A673 (cell line): Measurements from ENCODE around the gene USO1. TPM values are rescaled to one million over a fixed set of nuclear protein-coding genes. Genes with fewer than 3 reads are reported as not detected.

Source experiments
- Bru-seq: library from RNA; stranded (reverse); fragments of 400-500 nt; gene quantifications from one replicate; lab custom pipeline; 2021; lab: Mats Ljungman, UMichigan
- BruChase-seq, 2 experiments: library from RNA; stranded (reverse); fragments of 400-500 nt; gene quantifications; one replicate each; lab custom pipeline; 2021; lab: Mats Ljungman, UMichigan
- BruUV-seq: library from RNA; stranded (reverse); fragments of 400-500 nt; replicated peaks from 2 replicates; lab custom pipeline; 2021; lab: Mats Ljungman, UMichigan
- CTCF ChIA-PET: fragments of 300-600 bp; sonication (Branson Sonifier 250); formaldehyde crosslinking; loops from one replicate; lab custom pipeline; 2022; ENCODE audit warnings: antibody characterized with exemption; lab: Charles Lee
- POLR2A ChIA-PET: fragments of 300-600 bp; sonication (Branson Sonifier 250); formaldehyde crosslinking; loops from one replicate; lab custom pipeline; 2022; ENCODE audit warnings: antibody characterized with exemption; ENCODE audit not compliant: low non-redundant PET; lab: Charles Lee
- DNase-seq: peaks from one replicate; pipeline ENCODE4 v3.0.0-alpha.2; 2015; ENCODE audit warnings: low spot score
- H3K27ac ChIP-seq: fragments of 200-600 bp; sonication (generic); 2 replicates; pipeline ENCODE4 v1.5.1; 2016; ENCODE audit warnings: mixed run types, low read depth, mild to moderate bottlenecking, mixed read lengths, antibody characterized with exemption, low read length; ENCODE audit not compliant: poor library complexity, severe bottlenecking
- H3K27me3 ChIP-seq: fragments of 200-600 bp; sonication (generic); replicated peaks from 2 replicates; pipeline ENCODE4 v1.6.1; 2017; ENCODE audit warnings: mixed run types, low read depth, mild to moderate bottlenecking, mixed read lengths, antibody characterized with exemption, low read length; ENCODE audit not compliant: insufficient read depth, poor library complexity
- H3K36me3 ChIP-seq: fragments of 200-600 bp; sonication (generic); 2 replicates; pipeline ENCODE4 v1.6.1; 2016; ENCODE audit warnings: mixed run types, mild to moderate bottlenecking, mixed read lengths, antibody characterized with exemption, low read length; ENCODE audit not compliant: insufficient read depth, poor library complexity, severe bottlenecking
- H3K4me1 ChIP-seq: fragments of 200-600 bp; sonication (generic); 2 replicates; pipeline ENCODE4 v1.6.1; 2017; ENCODE audit warnings: mixed run types, mild to moderate bottlenecking, mixed read lengths, antibody characterized with exemption, low read length; ENCODE audit not compliant: insufficient read depth, poor library complexity, severe bottlenecking
- H3K4me3 ChIP-seq: fragments of 200-600 bp; sonication (generic); 2 replicates; pipeline ENCODE4 v1.5.1; 2016; ENCODE audit warnings: low read depth, mixed run types, mild to moderate bottlenecking, mixed read lengths, low read length; ENCODE audit not compliant: poor library complexity, severe bottlenecking
- H3K9me3 ChIP-seq: fragments of 200-600 bp; sonication (generic); 2 replicates; pipeline ENCODE4 v1.6.1; 2016; ENCODE audit warnings: mixed run types, low read depth, mild to moderate bottlenecking, mixed read lengths, antibody characterized with exemption, low read length; ENCODE audit not compliant: poor library complexity, severe bottlenecking
- EZH2 ChIP-seq: fragments of 200-600 bp; sonication (generic); IDR thresholded peaks from 2 replicates; pipeline ENCODE4 v1.6.1; 2017; ENCODE audit warnings: borderline replicate concordance, low read depth, mild to moderate bottlenecking, mixed read lengths, antibody characterized with exemption, low read length; ENCODE audit not compliant: poor library complexity, severe bottlenecking
- intact Hi-C: fragments of 100-400 bp; cut with micrococcal nuclease; formaldehyde crosslinking; loops from one replicate; pipeline ENCODE4 v1.10.0; 2022; ENCODE audit not compliant: unreplicated experiment
- long read RNA-seq: library from polyadenylated mRNA; stranded (forward); transcript quantifications from one replicate; pipeline ENCODE4 v2.0.0, GENCODE V29; 2022
- total RNA-seq: library from RNA; stranded (reverse); gene quantifications from 2 replicates; pipeline ENCODE4 v1.2.3, GENCODE V29; 2021
- TF ChIP-seq, protein P1 (sequence below): fragments of 300-800, 200-600 bp; sonication (generic); conservative IDR thresholded peaks from 2 replicates; pipeline ENCODE4 v1.5.1; 2017; ENCODE audit warnings: low read depth, mild to moderate bottlenecking, antibody characterized with exemption, low read length, moderate library complexity, mixed read lengths

The USO1 gene, protein sequence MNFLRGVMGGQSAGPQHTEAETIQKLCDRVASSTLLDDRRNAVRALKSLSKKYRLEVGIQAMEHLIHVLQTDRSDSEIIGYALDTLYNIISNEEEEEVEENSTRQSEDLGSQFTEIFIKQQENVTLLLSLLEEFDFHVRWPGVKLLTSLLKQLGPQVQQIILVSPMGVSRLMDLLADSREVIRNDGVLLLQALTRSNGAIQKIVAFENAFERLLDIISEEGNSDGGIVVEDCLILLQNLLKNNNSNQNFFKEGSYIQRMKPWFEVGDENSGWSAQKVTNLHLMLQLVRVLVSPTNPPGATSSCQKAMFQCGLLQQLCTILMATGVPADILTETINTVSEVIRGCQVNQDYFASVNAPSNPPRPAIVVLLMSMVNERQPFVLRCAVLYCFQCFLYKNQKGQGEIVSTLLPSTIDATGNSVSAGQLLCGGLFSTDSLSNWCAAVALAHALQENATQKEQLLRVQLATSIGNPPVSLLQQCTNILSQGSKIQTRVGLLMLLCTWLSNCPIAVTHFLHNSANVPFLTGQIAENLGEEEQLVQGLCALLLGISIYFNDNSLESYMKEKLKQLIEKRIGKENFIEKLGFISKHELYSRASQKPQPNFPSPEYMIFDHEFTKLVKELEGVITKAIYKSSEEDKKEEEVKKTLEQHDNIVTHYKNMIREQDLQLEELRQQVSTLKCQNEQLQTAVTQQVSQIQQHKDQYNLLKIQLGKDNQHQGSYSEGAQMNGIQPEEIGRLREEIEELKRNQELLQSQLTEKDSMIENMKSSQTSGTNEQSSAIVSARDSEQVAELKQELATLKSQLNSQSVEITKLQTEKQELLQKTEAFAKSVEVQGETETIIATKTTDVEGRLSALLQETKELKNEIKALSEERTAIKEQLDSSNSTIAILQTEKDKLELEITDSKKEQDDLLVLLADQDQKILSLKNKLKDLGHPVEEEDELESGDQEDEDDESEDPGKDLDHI
- total RNA-seq: 35.6 and 36.1 TPM in 2 replicates
- percentile 73 among the genes with signal in this experiment for Bru-seq, nascent RNA
- BruChase-seq, experiment 1, labeled RNA remaining after a 2-hour chase: percentile 73 among the genes with signal in this experiment
- BruChase-seq, experiment 2, labeled RNA remaining after a 6-hour chase: percentile 79 among the genes with signal in this experiment
- long read RNA-seq, full-length matches to known transcripts: 94 of 120 reads
- long read RNA-seq, partial matches to known transcripts: 9 of 120 reads
- long read RNA-seq, other reads (novel, unspliced or antisense): 17 of 120 reads

- Histone ChIP-seq H3K4me1 (no peaks in the 10 kb centered on the region), H3K27me3 (no peaks in the 10 kb centered on the region), H3K9me3 (no peaks in the 10 kb centered on the region), H3K36me3 (no peaks in the 10 kb centered on the region), H3K4me3 (peak within 1 kb of the TSS; percentile 84), H3K27ac (peak within 1 kb of the TSS; percentile 89)
- no peak for TF ChIP-seq EZH2
- TF ChIP-seq, protein P1, sequence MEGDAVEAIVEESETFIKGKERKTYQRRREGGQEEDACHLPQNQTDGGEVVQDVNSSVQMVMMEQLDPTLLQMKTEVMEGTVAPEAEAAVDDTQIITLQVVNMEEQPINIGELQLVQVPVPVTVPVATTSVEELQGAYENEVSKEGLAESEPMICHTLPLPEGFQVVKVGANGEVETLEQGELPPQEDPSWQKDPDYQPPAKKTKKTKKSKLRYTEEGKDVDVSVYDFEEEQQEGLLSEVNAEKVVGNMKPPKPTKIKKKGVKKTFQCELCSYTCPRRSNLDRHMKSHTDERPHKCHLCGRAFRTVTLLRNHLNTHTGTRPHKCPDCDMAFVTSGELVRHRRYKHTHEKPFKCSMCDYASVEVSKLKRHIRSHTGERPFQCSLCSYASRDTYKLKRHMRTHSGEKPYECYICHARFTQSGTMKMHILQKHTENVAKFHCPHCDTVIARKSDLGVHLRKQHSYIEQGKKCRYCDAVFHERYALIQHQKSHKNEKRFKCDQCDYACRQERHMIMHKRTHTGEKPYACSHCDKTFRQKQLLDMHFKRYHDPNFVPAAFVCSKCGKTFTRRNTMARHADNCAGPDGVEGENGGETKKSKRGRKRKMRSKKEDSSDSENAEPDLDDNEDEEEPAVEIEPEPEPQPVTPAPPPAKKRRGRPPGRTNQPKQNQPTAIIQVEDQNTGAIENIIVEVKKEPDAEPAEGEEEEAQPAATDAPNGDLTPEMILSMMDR: peak; percentile 68
- no TSS peak for BruUV-seq
- peak; percentile 95 for DNase-seq
- ChIA-PET CTCF (interaction anchor here (0.6 to 1.7 kb wide), 6 partner anchors 9 to 995 kb away, joined by 3 to 5 read pairs (median 3); no protein-coding TSS in a partner anchor), POLR2A (interaction anchor here (0.6 to 0.7 kb wide), 2 partner anchors 9 to 123 kb away, joined by 4 to 8 read pairs; no protein-coding TSS in a partner anchor)
- intact Hi-C loops: loop anchor here (5.0 kb wide), 1 partner anchor 52 kb away; the partner anchor contains the start of gene G3BP2
These were observed at the start of gene USO1 for GRCh38 chr4:75724066-75724866. Gene USO1, plus strand, starts transcription at chr4:75724577. Its CDS starts 243 bp downstream, at chr4:75724820.

DNA sequence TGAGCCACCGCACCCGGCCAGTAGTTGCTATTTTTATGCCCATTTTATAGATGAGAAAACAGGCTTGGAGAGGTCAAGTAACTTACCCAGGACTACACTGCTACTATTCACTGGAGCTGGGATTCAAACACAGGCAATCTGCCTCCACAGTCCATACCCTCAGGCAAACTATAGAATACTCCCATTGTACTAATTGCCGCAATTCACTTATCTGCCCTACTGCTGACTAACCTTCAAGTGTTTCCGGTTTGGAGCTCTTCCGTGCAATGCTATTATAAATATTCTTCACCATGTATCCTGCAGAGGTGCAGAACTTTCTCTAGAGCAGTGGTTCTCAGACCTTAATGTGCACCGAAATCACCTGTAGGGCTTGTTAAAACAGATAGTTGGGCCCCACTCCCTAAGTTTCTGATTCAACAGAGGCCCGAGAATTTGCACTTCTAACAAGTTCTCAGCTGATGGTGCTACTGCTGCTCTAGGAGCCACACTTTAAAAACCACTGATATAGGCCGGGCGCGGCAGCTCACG, 49.3 kb upstream of the USO1 start:
- DNase-seq: no peak
- Histone ChIP-seq H3K27ac (no peak overlapping the region), H3K9me3 (no peaks in the 10 kb centered on the region), H3K36me3 (no peaks in the 10 kb centered on the region), H3K27me3 (no peaks in the 10 kb centered on the region), H3K4me3 (no peak overlapping the region), H3K4me1 (no peaks in the 10 kb centered on the region)
- TF ChIP-seq EZH2: no peak
- TF ChIP-seq, protein P1: no peak
- BruUV-seq: no TSS peak
- ChIA-PET POLR2A (no interaction called here), CTCF (no interaction called here)
- intact Hi-C loops: no loop called here
